NCI-H1092 treated with DMSO at 0.1 percent for 48 hours (cell line): ENCODE data around the gene MAPKAP1.

ENCODE experiments used
- DNase-seq: peaks from one replicate; lab custom pipeline; 2025; lab: John Stamatoyannopoulos, UW

The MAPKAP1 gene

DNA sequence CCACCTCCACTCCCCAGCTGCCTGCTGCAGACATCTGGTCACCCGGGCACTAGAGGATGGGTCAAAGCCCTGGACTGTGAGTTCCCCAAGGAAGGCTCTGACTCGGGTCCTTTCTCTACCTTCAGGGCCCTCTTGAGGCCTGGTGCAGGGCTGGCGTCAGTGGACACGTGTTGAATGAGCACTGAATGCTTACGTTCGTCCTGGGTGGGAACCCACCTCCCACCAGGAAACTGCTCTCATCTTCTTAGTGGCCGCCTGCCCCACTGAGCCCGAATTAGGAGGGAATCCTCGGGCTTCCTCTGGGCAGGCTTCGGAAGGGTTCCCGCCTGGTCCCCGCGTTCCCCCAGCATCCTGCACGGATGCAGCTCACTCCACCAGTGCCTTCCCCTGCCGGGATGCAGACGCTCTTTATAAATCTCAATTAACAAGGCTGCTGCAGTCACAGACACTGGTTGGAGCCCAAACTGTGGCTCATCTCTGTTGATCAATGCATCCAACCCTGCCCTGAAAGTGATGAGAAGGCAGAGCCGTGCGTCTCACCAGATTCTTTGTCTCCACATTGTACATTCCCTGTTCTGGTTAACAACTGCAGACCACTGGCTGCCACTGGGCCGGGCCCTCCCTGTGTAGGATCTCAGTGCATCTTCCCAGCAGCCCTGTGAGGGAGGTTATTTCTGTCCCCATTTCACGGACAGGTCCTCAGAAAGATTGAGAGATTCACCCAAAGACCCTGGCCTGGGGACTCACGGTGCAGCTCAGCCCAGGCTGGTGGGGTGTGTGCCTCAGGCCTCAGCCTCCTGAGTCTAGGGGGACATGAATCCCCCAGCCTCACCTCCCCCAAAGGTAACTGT lies 276.6 kb downstream of the MAPKAP1 start:
- no peak for DNase-seq

- DNase-seq, result no peak
Measured at GRCh38 chr9:125429476-125430160, 277.4 kb downstream of the MAPKAP1 start.

DNA sequence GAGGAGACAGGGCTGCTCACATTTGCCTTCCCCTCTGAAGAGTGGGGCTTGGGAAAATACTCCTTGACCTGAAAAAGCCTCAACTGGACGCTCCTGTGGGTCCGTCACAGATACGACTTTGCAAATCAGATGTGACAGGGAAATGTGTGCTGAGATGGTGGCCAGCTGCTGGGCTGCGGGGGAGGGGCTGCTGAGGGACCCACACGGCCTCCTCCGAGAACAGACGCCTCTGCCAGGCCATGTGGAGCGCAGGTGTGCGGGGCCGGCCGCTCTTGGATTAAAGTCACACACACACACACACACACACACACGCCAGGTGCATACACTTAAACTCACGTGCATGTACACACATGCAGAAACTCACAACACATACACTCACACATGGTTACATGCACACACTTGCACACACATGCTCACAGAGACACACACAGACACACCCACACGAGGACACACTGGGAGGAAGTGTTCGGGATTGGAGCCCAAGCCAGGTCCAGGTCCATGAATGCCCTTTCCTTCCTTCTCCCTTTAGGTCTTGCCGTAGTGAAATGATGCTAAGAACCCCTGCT lies 278.0 kb downstream of the MAPKAP1 start:
- no peak for DNase-seq

GRCh38 chr9:125428060-125428901 lies 278.7 kb downstream of the MAPKAP1 start:
- DNase-seq, result no peak

DNA sequence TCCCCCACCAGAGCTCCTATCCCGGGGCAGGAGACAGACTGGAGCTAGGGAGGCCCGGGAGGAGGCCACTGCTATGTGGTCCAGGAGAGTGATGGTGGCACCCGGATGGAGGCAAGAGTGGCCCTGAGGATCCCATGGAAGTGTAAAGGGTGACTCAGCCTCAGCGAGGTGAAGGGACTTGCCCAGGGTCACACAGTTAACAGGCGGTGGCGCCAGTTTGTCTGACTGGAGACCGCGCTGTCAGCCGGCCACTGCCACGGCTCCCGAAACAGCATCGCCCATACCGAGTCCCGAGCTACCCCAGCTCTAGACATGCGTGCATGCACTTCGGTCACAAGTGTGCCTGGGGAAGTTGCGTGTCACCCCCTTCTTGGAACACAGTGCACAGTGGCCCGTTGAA lies 279.5 kb downstream of the MAPKAP1 start:
- DNase-seq, result no peak

- no peak for DNase-seq
Measured at GRCh38 chr9:125426926-125427325, 280.1 kb downstream of the MAPKAP1 start.

DNA sequence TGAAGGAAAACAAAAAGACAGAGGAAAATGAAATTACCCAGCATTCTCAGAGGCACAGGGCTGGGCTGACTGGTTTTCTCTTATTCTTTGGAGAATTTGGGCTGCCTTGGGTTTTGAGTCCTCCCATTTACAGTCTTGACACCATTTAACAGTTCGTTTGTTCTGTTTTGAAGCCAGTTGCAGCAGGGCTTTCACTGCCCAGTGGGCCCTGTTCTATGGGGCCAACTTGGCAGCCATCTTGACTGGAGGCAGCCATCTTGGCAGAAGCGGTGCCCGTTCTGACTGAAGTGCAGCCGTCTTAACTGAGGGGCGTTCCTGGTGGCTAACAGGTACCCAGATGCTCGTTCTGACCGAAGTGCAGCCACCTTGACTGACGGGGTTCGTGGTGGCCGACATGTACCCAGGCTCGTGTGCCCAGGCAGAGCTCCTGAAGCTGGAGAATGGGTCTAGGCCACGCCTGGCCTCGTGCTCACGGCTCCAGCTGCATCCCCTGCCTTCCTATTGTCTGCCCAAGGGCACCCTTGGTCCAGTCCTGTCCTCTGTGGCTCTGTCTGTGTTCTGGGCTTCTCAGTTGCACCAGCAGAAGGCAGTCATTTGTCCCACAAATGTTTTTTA lies 281.0 kb downstream of the MAPKAP1 start:
- no peak for DNase-seq

GRCh38 chr9:125425170-125425897 lies 281.7 kb downstream of the MAPKAP1 start:
- DNase-seq, result no peak

- no peak for DNase-seq
Measured at GRCh38 chr9:125423964-125424363, 283.0 kb downstream of the MAPKAP1 start.

DNA sequence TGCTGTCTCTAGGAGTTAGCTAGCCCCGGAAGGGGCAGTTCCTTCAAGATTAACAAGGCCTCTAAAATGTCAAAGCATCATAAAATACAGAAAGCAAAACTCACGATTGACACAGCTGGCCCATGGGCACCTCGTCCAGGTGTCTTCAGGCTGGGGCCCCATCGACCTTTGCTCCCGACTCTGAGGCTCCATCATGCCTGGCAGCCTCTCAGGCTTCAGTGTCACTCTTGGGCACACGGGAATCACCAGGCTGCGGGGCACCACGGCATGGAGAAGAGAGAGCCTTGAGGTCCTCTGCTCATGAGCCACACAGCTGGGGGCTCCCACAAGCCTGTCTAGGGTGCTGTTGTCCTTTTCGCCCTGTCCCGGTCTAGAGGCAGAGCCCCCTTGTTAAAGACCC lies 284.2 kb downstream of the MAPKAP1 start:
- no peak for DNase-seq

DNA sequence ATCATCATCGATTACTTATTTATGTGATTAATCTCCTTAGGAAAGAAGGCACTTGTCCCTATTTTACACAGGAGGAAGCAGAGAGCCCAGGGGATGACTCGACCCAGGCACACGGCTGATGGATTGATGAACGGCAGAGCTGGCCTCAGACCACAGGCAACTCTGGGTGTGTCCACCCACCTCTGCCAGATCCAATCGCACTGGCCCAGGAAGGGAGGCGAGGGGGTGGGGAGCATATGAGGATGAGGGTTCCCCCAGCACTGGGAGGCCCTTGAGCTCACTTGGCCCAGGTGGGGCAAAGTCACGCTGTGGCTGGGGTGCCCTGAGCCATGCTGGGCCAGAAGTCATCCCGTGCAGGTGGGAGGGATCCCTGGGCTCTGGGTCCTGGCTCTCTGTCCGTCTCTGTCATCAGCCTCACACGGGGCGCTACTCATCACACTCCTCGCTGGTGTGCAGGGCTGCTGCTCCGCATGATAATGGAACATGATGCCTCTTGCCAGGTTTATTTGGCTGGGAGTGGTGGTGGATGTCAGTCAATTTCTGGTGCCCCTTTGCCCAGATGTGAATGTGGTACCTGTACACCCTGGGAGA lies 285.3 kb downstream of the MAPKAP1 start:
- DNase-seq, result no peak

- DNase-seq, result no peak
Measured at GRCh38 chr9:125421166-125421565, 285.8 kb downstream of the MAPKAP1 start.

DNA sequence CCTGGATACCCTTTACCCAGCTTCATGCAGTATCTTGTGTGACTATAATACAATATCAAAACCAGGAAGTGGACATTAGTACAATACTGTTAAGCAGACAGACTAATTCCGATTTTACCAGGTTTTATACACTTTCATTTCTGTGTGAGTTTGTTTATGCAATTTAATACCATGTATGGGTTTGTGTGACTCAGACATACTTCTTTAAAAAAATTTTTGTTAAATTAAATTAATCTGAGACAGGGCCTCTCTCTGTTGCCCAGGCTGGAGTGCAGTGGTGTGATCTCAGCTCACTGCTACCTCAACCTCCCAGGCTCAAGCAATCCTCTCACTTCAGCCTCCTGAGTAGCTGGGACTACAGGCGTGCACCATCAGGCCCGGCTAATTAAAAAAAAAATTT lies 288.6 kb downstream of the MAPKAP1 start:
- no peak for DNase-seq

- DNase-seq, result no peak
Measured at GRCh38 chr9:125416517-125416916, 290.5 kb downstream of the MAPKAP1 start.

DNA sequence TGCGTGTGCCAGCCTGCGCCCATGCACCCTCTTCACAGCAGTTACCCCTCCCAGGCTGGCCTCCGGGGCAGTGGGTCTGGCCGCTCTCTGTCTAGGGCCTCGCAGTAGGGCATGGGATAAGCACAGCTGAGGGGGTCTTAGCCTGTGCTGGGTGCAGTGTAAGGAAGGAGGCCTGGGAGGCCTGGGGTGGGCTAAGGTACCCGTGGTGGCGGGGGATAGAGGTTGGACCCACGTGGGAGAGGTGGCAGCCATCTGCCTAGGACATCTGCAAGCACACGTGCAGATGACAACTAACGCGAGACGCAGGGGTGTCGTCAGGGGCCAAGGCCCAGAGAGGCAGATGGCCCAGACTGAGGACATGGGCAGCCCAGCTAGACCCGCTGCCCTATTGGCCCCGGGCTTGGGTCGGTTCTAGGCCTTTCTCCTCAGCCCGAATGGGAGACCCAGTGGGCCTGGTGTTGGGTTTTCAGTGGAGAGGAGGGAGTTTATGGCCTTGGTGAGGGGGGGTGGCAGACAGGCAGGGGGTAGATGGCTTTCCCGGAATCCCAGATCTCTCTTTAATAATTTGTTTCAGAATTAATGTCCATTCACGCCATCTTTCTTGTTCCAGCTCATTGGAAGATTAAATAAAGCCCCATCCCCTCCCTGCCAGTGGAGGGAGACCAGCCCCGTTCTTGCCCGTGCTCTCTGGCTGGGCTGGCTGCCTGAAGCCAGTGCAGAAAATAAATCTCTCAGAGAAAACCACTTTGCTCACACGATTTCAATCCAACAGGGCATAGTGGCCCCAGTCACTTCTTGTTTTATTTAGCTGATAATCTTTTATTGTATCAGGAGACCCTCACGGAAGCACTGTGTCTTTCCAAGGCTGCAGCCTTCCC lies 291.2 kb downstream of the MAPKAP1 start:
- no peak for DNase-seq

GRCh38 chr9:125413579-125413978 lies 293.4 kb downstream of the MAPKAP1 start:
- no peak for DNase-seq

DNA sequence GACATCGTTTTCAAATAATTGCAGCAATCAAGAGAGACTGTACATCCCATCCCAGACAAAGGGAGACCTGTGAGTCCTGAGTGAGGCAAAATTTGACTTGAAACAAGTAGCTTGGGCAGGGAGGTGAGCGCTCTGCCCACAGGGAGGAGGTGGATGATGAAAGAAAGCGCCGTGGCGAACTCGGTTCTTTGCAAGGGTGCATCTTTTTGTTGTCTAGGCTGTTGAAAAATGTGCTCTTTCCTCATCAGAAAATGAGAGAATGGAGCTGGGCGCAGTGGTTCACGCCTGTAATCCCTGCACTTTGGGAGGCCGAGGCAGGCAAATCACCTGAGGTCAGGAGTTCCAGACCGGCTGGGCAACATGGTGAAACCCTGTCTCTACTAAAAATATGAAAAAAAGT lies 294.8 kb downstream of the MAPKAP1 start:
- DNase-seq, result no peak

GRCh38 chr9:125411171-125411756 lies 295.7 kb downstream of the MAPKAP1 start:
- no peak for DNase-seq

DNA sequence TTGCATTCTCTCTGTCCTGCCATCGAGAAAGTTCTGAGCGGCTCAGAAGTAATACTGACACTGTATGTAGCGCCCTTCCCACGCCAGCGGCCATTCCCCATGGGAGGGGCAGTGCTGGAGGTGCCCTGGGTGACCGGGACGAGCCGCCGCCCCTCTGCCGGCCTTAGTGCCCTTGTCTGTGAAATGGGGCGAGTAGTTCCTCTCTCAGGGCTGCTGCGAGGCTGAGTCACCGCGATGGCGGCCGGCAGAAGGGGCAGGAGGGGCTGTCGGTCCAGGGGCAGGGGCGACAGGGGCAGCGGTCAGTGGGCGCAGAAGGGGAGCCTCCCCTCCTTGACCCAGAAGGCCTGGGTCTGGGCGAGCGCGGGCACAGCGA lies 296.5 kb downstream of the MAPKAP1 start:
- DNase-seq, result no peak
